ENCODE results near the gene STRBP. TPM values are rescaled to one million over a fixed set of nuclear protein-coding genes. Genes with fewer than 3 reads are reported as not detected.
"Not testable (repeated sequence)": the region's sequence is repeated elsewhere in the genome, so short reads cannot be mapped to it uniquely, and the experiment has no call there.

STRBP gene
- total and polyA plus RNA-seq, 12 donors: 10.5 to 22.2 (median 13.8) TPM

DNA sequence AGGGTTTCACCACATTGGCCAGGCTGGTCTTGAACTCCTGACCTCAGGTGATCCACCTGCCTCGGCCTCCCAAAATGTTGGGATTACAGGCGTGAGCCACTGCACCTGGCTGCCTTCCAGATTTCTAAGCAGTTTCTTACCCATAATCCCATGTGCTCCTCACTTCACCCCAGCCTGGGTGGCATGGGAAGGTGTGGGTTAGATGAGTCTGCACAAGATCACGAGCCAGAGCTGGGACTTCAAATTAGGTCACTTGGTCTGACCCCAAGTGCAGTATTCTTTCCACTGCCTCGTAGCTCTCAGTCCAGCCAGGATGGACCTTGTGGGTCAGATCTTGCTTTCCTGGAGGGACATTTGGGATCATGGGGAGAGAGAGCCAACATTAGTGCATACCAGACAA, 37.5 kb upstream of the STRBP start:
- 36 to 53% methylated on average over 4 of the region's 4 CpGs for WGBS, 2 donors
- peak in 6 of 8 donors; percentile 16 to 67 (median 52) for ATAC-seq

DNA sequence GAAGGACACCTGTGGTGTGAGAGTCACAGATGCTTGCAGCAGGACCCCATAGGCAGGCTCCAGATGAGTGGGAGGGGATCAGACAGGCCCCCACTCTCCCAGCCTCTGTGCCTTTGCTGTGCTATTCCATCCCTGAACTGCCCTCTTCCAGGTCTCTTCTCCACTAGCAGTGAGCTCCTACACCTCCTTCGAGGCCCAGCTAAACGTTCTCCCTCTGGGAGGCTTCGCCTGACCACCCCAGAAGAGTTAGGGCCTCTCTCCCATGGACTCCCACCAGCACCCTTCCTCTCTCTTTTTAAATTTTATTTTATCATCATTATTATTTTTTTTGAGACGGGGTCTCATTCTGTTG, 35.9 kb upstream of the STRBP start:
- no peak overlapping the region for H3K4me3 ChIP-seq
- no peaks in the 10 kb centered on the region for H3K27me3 ChIP-seq
- TF ChIP-seq, protein P1, sequence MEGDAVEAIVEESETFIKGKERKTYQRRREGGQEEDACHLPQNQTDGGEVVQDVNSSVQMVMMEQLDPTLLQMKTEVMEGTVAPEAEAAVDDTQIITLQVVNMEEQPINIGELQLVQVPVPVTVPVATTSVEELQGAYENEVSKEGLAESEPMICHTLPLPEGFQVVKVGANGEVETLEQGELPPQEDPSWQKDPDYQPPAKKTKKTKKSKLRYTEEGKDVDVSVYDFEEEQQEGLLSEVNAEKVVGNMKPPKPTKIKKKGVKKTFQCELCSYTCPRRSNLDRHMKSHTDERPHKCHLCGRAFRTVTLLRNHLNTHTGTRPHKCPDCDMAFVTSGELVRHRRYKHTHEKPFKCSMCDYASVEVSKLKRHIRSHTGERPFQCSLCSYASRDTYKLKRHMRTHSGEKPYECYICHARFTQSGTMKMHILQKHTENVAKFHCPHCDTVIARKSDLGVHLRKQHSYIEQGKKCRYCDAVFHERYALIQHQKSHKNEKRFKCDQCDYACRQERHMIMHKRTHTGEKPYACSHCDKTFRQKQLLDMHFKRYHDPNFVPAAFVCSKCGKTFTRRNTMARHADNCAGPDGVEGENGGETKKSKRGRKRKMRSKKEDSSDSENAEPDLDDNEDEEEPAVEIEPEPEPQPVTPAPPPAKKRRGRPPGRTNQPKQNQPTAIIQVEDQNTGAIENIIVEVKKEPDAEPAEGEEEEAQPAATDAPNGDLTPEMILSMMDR (IDR thresholded peaks at IDR 0.05): no peak
- no peak overlapping the region for H3K27ac ChIP-seq
- ATAC-seq (no peak), DNase-seq (no peak)
- intact Hi-C loops (cut with DNase I): loop anchor here in 1 of 10 donors (1.0 kb wide), 1 partner anchor 37 kb away; no protein-coding TSS in a partner anchor
- H3K9me3 ChIP-seq: no peaks in the 10 kb centered on the region
- no peaks in the 10 kb centered on the region for H3K36me3 ChIP-seq
- WGBS, 2 donors: 65 to 67% methylated on average over 4 of the region's 4 CpGs
- H3K4me1 ChIP-seq: peaks cover 0 to 25% (median 4%) of the 10 kb centered on the region in 9 donors

More for the DNA sequence above, 37.5 kb upstream of the STRBP start:
- TF ChIP-seq, protein P1 (IDR thresholded peaks at IDR 0.05): no peak
- no peaks in the 10 kb centered on the region for H3K9me3 ChIP-seq
- H3K27ac ChIP-seq: no peak overlapping the region
- H3K36me3 ChIP-seq: no peaks in the 10 kb centered on the region
- H3K27me3 ChIP-seq: no peaks in the 10 kb centered on the region
- no peak overlapping the region for H3K4me3 ChIP-seq
- no peak for DNase-seq
- H3K4me1 ChIP-seq: peaks cover 0 to 16% (median 4%) of the 10 kb centered on the region in 9 donors
- intact Hi-C loops (cut with DNase I): no loop called here

DNA sequence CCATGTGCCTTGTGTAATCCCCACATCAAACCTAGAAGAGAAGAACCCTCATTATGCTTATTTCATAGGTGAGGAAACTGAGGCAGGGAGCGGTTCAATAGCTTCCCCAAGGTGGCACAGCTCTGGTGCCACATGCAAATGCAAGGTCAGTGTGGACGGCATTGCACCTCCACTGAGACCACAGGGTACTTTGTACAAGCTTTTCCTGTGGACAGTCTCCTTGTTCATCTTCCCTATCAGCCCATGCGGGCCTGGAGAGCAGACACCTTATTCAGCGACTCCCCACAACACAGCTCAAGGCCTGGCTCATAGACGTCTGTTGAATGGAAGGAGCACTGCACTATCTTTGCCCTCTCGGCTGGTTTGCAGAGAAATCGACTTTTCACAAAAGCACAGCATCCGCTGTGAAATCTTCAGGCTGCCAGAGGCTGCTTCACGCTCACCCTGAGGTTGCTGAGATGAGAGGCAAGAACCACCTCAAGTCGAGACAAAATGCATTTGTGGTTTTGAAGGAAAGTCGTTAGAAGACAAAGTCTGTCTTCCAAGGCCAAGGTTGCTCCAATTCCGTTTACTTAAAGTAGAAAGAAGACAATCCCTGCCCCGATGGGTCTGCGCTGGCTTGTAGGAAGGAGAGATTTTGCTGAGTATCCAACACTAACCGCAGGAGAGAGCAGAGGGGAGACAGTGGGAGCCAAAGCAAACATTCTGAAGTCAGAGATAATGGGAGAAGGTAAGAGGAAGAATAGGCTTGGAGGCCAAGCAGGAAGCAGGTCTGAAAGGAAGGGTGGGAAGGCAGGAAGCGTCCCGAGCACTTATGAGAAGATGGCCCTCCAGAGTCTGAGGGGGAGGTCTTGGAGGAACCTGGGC, 34.2 kb upstream of the STRBP start:
- peaks cover 0 to 26% (median 4%) of the 10 kb centered on the region in 9 donors for H3K4me1 ChIP-seq
- intact Hi-C loops (cut with DNase I): no loop called here
- ATAC-seq: no peak
- no peak overlapping the region for H3K4me3 ChIP-seq
- H3K27me3 ChIP-seq: no peaks in the 10 kb centered on the region
- no peak overlapping the region for H3K27ac ChIP-seq
- no peaks in the 10 kb centered on the region for H3K36me3 ChIP-seq
- no peaks in the 10 kb centered on the region for H3K9me3 ChIP-seq
- TF ChIP-seq, protein P1 (IDR thresholded peaks at IDR 0.05): no peak
- no peak for DNase-seq
- 64 to 70% methylated on average over 17 of the region's 17 CpGs for WGBS, 2 donors

DNA sequence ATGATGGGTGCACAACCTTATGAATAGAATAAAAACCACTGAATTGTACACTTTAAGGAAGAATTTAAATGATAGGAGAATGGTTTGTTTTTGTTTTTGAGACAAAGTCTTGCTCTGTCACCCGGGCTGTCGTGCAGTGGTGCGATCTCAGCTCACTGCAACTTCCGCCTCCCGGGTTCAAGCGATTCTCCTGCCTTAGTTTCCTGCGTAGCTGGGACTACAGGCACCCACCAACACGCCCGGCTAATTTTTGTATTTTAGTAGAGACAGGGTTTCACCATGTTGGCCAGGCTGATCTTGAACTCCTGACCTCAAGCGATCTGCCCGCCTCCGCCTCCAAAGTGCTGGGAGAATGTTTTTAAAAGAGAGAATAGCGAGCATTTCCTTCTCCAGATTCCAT, 33.5 kb upstream of the STRBP start:
- H3K4me3 ChIP-seq; H3K9me3 ChIP-seq; H3K36me3 ChIP-seq; DNase-seq; H3K27me3 ChIP-seq; ATAC-seq; H3K27ac ChIP-seq; intact Hi-C loops (cut with DNase I): not testable (repeated sequence)
- peaks cover 0 to 26% (median 4%) of the 10 kb centered on the region in 9 donors for H3K4me1 ChIP-seq
- 83 to 84% methylated on average over 13 of the region's 13 CpGs for WGBS, 2 donors

DNA sequence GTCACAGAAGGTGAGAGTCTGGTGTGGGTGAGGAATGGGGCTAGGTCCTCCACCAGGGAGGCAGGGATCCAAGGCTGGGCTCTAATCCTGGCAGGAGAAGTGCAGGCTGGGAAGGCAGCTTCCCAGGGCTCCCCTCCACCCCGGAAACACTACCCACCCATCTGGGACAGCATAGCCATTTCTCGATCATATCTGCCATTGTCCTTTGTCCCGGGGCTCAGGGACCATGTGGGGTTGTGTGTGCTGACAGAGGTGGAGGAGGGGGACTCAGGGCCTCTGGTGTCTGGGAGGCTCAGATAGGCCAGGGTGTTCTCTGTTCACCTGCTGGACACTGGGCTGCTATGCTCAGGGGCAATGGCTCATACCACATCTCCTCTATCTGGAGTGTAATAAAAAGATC, 32.2 kb upstream of the STRBP start:
- Histone ChIP-seq H3K4me1 (peaks cover 0 to 25% (median 4%) of the 10 kb centered on the region in 9 donors), H3K27me3 (no peaks in the 10 kb centered on the region), H3K4me3 (no peak overlapping the region), H3K27ac (peak overlapping the region in 5 of 10 donors; percentile 20 to 62 (median 59)), H3K9me3 (no peaks in the 10 kb centered on the region), H3K36me3 (no peaks in the 10 kb centered on the region)
- ATAC-seq (peak in 5 of 8 donors; percentile 3 to 29 (median 17)), DNase-seq (no peak)
- TF ChIP-seq, protein P1 (IDR thresholded peaks at IDR 0.05): no peak
- intact Hi-C loops (cut with DNase I): no loop called here
- 56% methylated on average over 3 of the region's 3 CpGs for WGBS, 2 donors

Measured in heart right ventricle (tissue), 16 donors.